HepG2 (cell line): Measurements from ENCODE around the gene OSBPL2. TPM values are rescaled to one million over a fixed set of nuclear protein-coding genes. Genes with fewer than 3 reads are reported as not detected.

ENCODE experiments used
- ATAD3A ChIP-seq: sonication (generic); formaldehyde crosslinking; IDR thresholded peaks from 2 replicates; pipeline ENCODE4 v1.4.0; 2020; ENCODE audit warnings: missing genetic modification reagents
- BRCA1 ChIP-seq: sonication (generic); formaldehyde crosslinking; IDR thresholded peaks from 2 replicates; pipeline ENCODE4 v1.4.0; 2020; ENCODE audit warnings: missing genetic modification reagents
- CHD2 ChIP-seq: IDR thresholded peaks from 2 replicates; pipeline ENCODE4 v1.6.1; 2011; ENCODE audit warnings: low read depth, low read length, improper control_type of control experiment
- CHD4 ChIP-seq: fragments of 200-600 bp; sonication (generic); IDR thresholded peaks from 2 replicates; pipeline ENCODE4 v1.7.0; 2017; ENCODE audit warnings: mild to moderate bottlenecking, low read length, borderline replicate concordance
- EED ChIP-seq: sonication (generic); formaldehyde crosslinking; IDR thresholded peaks from 2 replicates; pipeline ENCODE4 v1.5.0; 2020; ENCODE audit warnings: mild to moderate bottlenecking, missing genetic modification reagents
- GRHL1 ChIP-seq: sonication (generic); formaldehyde crosslinking; conservative IDR thresholded peaks from 2 replicates; pipeline ENCODE4 v1.8.0; 2022; ENCODE audit warnings: missing genetic modification reagents
- MNT ChIP-seq: fragments of 450-650 bp; IDR thresholded peaks from 2 replicates; pipeline ENCODE4 v1.6.1; 2016
- MZF1 ChIP-seq: sonication (generic); formaldehyde crosslinking; IDR thresholded peaks from 2 replicates; pipeline ENCODE4 v1.8.1; 2023; ENCODE audit warnings: mild to moderate bottlenecking, missing genetic modification reagents, borderline replicate concordance
- PRDM10 ChIP-seq: sonication (generic); formaldehyde crosslinking; IDR thresholded peaks from 2 replicates; pipeline ENCODE4 v1.4.0; 2020; ENCODE audit warnings: low read depth, missing genetic modification reagents
- SIX4 ChIP-seq: sonication (generic); formaldehyde crosslinking; IDR thresholded peaks from 2 replicates; pipeline ENCODE4 v1.4.0; 2020; ENCODE audit warnings: missing genetic modification reagents
- XBP1 ChIP-seq: sonication (generic); formaldehyde crosslinking; IDR thresholded peaks from 2 replicates; pipeline ENCODE4 v1.5.0; 2020; ENCODE audit warnings: missing genetic modification reagents
- ZBTB46 ChIP-seq: sonication (generic); formaldehyde crosslinking; IDR thresholded peaks from 2 replicates; pipeline ENCODE4 v1.4.0; 2020; ENCODE audit warnings: mild to moderate bottlenecking, missing genetic modification reagents, borderline replicate concordance
- ZNF33B ChIP-seq: sonication (generic); formaldehyde crosslinking; IDR thresholded peaks from 2 replicates; pipeline ENCODE4 v1.5.1; 2020; ENCODE audit warnings: mild to moderate bottlenecking, missing genetic modification reagents
- ZNF441 ChIP-seq: sonication (generic); formaldehyde crosslinking; IDR thresholded peaks from 2 replicates; pipeline ENCODE4 v1.7.0; 2021; ENCODE audit warnings: missing genetic modification reagents, borderline replicate concordance
- ZNF512 ChIP-seq: sonication (generic); formaldehyde crosslinking; IDR thresholded peaks from 2 replicates; pipeline ENCODE4 v1.4.0; 2020; ENCODE audit warnings: mild to moderate bottlenecking, missing genetic modification reagents
- ZNF710 ChIP-seq: sonication (generic); formaldehyde crosslinking; IDR thresholded peaks from 2 replicates; pipeline ENCODE4 v1.5.0; 2020; ENCODE audit warnings: mild to moderate bottlenecking, missing genetic modification reagents, borderline replicate concordance
- polyA plus RNA-seq, 8 experiments: library from polyadenylated mRNA; depleted of rRNA in 3 of 8; stranded (reverse) in 7 of 8; unstranded in 1 of 8; fragments of >200 nt; fragmentation: Illumina TruSeq in 4 of 8; extraction: Trizol in 4 of 8; gene quantifications; 2 replicates each; pipeline versions ENCODE4 v1.2.1 to v1.2.3, GENCODE V29; 2011 to 2016; ENCODE audit warnings: low read depth in 4 of 8, missing spikeins in 1 of 8, mixed read lengths in 1 of 8; ENCODE audit not compliant: insufficient read depth in 1 of 8
- total RNA-seq, 5 experiments: library from RNA; depleted of rRNA; stranded (reverse); fragments of >200 nt; fragmentation: Illumina TruSeq; extraction: Trizol; gene quantifications; 2 replicates each; pipeline ENCODE4 v1.2.3, GENCODE V29; 2016; ENCODE audit warnings: low read depth in 1 of 5

Gene OSBPL2
- total and polyA plus RNA-seq, 2 of the 13 experiments (the other 11 are each of a cell fraction or from before 2014, with no cell fraction given) = 18.5 to 37.4 TPM

GRCh38 chr20:62301773-62302340 lies 63.5 kb downstream of the OSBPL2 start (continued):
- TF ChIP-seq MNT = peak; percentile 55
- TF ChIP-seq ZBTB46 (CRISPR knock-in tag) = 0 out of 2 replicates have a peak, but pooled peaks have one; percentile 72
- TF ChIP-seq ATAD3A (CRISPR knock-in tag) = peak; percentile 65; the same call in 1 of the 2 replicates
- no peak for TF ChIP-seq MZF1 (CRISPR knock-in tag)
- no peak for TF ChIP-seq ZNF512 (CRISPR knock-in tag)
- peak; percentile 59; the same call in 1 of the 2 replicates for TF ChIP-seq XBP1
- TF ChIP-seq BRCA1 = peak; percentile 89
- TF ChIP-seq ZNF441 (CRISPR knock-in tag) = peak; percentile 79
- no peak; the same call in none of the 2 replicates for TF ChIP-seq ZNF33B (CRISPR knock-in tag)
- TF ChIP-seq GRHL1 = no peak
- TF ChIP-seq PRDM10 (CRISPR knock-in tag) = peak; percentile 94
- no peak for TF ChIP-seq CHD4
- no peak for TF ChIP-seq EED (CRISPR knock-in tag)
- TF ChIP-seq SIX4 (CRISPR knock-in tag) = peak; percentile 63
- no peak for TF ChIP-seq CHD2
- TF ChIP-seq ZNF710 (CRISPR knock-in tag) = 0 out of 2 replicates have a peak, but pooled peaks have one; percentile 39
